GM04504 (cell line): ENCODE data around the gene KCNIP4.

Experiments used
- DNase-seq: peaks from one replicate; pipeline ENCODE4 v3.0.0-alpha.2; 2012; ENCODE audit warnings: low read depth

KCNIP4 gene

DNA sequence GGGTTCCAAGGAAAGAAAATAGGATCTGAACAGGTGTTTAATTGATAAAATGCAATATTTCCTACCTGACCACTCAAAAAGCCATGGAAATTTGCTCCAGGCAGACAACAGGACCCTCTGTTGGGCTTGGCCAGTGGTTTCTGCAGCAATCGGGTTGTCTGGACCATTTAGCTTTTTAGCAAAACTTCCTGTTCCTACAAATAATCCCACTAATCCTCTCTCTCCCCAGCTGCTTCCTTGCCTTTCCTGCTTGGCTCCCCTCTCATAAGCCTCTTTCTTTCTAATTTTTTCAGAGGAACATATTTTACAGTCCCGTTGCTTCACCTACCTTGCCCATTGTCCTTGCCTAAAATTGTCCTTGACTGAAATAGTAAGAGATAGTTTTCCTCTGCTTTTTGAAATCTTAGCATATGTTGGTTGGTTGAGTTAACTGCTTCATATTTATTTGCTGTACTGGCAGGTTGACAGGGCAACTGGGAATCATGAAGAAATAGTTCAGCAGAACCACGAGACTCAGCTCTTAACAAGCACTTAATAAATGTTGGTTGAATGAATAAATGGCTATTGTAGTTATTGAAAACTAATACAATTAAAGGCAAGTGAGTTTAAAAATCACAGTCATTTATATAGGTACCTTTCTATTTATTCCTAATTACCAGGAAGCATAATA lies 259.8 kb downstream of the KCNIP4 start:
- DNase-seq = no peak

DNA sequence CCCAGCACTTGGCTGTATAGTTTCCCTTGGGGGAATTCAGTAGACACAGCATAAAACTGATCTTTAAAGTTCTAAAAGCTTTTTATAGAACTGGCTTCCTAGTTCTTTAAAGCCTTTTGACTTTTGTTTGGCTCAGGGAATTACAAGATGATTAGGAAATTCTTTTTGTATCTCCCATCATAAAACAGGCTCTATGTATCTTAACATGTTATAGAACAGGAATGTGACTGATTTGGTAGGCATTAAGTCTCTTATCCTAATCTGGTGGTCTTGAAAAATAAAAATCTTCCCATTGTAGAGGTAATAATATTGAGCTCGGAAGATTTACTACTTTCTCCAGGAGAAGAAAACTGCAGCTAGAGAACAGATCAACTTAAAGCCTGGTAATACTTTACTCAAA lies 262.7 kb downstream of the KCNIP4 start:
- no peak for DNase-seq

DNA sequence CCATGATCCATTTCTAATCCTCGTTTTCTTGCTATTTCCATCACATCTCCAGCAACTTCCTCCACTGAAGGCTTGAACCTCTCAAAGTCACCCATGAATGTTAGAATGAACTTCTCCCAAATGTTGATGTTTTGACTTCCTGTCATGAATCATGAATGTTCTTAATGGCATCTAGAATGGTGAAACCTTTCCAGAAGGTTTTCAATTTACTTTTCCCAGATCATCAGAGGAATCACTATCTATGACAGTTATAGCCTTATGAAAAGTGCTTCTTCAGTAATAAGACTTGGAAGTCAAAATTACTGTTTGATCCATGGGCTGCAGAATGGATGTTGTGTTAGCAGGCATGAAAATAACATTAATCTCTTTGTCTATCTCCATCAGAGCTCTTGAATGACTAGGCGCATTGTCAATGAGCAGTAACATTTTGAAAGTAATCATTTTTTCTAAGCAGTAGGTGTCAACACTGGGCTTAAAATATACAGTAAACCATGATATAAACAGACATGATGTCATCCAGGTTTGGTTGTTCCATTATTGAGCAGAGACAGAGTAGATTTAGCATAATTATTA lies 268.2 kb downstream of the KCNIP4 start:
- no peak for DNase-seq

DNA sequence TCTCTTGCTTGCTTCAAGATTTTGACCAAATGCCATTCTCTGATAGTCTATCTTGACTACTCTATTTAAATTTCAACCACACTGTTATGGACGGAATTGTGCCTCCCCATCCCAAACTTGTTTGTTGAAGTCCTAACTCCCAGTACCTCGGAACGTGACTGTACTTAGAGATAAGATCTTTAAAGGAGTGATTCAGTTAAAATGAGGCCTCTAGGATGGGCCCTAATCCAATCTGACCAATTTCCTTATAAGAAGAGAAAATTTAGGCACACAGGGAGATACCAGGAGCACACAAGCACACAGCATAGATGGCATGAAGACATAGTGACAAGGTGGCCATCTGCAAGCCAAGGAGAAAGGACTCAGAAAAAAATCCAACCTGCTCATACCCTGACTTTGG lies 269.9 kb downstream of the KCNIP4 start:
- no peak for DNase-seq

DNA sequence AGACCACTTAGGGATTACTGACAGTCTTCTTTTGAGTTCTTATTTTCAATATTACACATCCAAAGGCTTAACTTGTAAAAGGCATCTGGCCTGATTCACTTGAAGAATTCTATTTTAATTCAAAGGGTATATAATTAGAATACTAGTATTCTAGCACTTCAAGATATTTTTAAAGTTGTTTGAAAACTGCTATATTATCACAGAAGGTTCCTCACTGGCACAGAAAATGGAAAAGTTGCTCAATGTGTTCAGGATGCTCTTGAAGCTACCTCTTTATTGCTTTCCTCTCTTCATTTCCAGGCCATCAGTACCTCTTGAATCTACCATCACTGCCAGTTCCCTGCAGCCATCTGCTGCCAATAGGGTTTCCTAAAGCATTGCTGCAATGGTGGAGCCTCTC lies 271.4 kb downstream of the KCNIP4 start:
- no peak for DNase-seq

DNA sequence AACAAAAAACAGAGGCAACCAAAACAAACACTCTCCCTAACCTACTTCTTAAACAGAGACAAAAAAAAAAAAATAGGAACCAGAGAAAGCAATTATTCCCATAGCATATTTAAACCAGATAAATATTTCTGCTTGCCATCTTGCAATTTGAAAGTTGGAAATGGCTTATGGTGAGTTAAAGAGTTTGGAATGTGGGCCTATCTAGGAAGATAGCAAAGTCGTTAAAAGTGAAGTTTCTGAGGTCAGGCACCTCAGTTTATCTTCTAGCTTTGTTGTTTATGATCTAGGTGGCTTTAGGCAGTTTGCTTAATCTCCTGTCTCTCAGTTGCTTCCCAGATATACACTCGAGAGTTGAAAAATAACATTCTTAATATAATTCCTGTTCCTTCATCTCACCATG lies 284.2 kb downstream of the KCNIP4 start:
- DNase-seq = no peak

DNA sequence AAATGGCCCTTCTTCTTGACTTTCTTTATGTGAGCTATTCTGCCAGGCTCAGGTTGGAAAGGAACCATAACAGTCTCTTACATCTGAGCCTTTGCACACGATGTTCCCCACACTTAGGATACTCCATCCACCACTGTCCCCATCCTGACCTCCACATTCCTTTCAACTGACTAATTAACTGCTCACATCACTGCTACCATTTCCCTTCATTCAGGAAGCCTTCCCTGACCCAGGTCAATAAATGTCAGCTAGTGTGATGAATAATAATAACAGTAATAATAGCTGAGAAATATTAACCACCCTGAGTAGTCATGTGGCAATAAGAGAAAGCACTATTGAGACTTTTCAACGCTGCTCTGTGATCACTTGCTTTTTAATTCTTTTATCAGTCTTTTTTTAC lies 291.7 kb downstream of the KCNIP4 start:
- DNase-seq = peak; percentile 1

DNA sequence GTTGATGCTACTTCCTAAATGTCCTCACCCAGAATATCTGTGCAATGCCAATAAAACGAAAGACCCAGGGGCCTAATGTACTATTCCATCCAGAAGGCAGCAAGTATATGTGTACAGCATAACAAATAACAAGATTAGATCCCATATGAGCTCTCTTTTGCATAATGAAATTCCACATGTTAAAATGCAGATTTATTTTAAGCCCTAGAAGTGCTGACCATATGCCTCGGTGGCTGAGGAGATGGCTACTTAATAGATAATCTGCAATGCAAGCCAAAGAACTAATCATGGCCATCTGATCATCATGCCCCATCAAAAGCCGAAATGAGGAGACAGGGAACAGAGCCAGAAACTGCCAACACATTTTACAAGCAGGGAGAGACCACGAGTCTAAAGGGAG lies 293.5 kb downstream of the KCNIP4 start:
- no peak for DNase-seq

DNA sequence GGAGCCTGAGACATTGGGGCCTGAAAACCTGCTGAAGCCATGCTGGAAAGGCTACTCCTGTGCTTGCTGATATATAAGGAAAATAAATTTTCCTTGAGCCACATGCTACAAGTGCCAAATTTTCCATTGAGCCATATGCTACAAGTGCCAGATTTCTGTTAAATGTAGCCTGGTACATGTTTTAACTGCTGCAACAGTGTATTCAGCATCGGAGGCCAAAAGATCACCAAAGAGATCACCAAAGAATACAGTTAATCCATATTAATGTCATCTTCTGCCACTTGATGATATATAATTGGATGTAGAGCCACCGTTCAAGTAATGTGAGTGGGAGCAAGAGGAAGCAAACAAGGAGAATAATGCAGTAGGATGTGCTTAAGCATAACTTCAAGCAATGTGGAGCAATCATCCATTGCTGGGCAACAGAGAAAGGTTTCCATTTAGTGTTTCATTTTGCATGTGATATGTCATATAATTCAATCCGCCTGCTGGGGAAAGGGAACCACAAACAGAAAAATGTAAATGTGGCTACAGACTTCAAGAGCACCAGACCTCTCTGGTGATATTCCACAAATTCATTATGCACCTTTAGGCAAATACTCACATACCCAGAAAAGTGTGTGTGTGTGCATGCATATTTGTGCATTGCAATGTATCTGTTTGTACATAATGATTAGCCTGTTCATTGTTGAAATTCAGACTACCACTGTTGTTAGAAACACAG lies 295.9 kb downstream of the KCNIP4 start:
- no peak for DNase-seq

DNA sequence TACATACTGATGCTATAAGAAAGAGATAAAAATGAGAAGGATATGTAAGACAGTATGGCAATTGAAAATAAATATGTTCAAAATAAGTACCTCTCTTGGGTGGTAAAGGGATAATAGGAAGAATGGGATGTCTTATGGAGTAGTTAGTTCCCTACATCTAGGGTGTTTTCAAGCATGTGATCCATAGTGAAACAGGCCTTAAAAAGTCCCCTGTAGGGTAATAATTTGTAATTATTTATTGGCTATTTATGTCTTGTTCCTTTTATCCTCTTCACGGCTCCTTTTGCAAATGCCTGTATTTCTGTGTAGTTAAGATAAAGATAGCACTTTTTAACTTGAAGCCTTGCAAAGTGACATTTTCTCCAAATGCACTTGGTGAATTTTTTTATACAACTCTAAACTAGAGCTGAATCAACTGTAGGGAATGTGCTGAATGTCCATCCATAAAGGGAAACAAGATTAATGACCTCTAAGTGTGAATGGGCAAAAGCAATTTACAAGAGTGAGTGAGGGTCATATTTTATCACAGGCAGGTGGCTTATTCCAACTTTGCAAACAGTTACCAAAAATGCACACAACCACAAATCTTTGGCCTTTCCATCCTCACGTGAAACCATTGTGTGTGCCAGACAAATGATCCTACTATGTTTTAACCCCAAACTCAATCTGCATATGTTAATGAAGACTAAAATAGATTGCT lies 299.0 kb downstream of the KCNIP4 start:
- no peak for DNase-seq

DNA sequence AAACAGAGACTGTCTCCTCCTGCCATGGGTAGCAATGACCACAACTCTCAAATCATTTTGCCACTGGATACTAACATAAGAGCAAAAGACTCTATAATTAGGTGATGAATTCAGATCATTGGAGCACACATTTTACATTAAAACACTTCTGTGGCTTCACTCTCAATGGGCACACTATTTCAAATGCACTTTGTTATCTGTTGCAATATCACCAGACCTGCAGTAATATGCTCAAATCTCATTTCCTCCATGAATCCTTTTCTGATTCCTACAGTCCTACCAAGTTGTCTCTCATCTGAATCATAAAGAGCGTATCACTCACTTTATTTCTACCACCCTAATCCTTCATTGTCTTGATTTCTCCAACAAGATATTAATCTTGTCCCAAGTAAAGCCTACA lies 302.8 kb downstream of the KCNIP4 start:
- DNase-seq = no peak

DNA sequence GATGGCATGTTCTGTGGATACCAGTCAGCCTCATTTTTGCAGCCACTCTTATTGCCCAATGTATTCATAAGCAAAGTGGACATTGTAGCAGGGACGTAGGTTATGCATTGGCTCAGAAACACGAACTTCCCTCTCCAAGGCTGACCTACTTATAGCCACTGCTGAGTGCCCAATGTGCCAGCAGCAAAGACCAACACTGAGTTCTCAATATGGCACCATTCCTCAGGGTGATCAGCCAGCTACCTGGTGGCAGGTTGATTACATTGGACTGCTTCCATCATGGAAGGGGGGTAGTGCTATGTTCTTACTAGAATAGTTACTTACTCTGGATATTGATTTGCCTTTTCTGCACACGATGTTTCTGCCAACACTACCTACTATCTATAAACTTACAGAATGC lies 306.9 kb downstream of the KCNIP4 start:
- DNase-seq = no peak

DNA sequence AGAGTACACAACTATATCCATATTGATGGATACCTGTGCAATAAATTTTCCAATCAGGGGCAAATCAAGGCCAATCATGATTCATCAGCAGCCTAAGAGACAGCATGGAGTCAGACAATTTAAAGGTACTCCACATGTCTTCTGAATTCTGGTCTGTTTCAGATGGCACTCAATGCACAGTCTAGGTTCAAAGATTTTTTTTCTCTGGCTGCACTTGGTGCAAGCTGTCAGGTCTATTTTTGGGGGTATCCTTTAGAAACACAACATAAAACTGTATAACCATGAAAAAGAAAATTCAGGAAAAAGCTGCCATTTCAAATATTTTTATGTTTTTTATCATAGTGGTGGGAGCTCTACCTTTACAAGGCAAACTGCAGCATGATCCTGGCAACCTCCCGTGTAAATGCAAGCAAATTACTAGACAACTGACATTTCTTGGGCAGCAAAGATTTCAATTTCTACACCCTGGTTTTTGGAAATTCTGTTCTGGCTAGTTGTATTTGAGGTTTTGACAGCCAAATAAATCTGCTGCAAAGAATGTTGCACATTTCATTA lies 310.3 kb downstream of the KCNIP4 start:
- DNase-seq = no peak

DNA sequence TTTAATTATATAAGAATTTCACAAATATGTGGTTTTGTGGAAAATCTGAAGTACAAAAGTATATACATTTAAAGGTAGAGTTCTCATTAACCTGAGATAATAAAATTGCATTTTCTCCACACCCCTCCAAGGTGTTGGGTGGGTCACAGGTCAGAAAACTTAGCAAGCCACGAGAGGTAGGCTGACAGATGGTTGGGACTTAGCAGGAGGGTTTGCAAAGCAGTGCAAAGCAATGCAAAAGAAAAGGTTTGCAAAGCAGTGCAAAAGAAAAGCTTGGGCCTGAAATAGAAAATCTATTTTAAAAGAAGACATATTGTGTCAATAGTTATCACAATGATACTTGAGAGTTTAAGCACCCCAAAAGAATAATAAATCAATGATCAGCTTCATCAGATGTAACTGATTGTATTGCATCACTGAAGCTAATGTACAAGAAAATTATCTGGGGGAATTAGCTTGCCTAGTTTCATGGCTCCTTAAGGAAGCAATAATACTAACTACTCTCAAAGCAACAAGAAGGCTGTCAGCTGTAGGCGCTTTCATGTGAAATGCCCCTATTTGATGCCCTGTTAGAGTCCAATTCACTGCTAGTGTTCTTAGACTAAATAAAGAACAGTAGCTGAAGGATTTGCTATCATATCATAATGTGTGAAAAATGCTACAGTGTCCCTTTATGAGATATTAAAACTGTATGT lies 319.5 kb downstream of the KCNIP4 start:
- no peak for DNase-seq

DNA sequence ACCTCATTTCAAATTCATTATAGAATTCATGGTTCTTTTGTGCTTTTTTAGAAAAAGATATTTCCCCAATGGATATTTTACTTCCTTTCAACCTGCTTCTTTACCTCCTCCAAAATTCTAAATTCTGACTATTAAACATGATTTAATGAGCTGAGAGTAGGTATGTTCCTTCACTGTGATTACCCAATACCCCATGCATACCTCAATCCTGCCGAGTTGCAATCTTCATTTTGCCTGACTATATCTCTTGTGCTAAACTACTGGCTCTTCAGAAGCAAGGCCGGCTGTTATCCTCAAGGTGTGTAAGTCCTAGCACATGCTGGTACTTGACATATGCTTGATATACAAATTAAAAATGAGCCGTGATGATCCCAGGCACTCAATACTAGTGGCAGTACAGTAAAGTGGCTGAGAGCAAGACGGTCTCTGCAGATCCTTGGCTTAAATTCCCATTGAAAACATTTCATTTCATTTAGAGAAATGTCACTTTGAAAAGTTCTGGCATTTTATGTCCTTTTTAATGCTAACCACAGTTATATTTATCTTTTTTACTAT lies 320.4 kb downstream of the KCNIP4 start:
- DNase-seq = no peak

DNA sequence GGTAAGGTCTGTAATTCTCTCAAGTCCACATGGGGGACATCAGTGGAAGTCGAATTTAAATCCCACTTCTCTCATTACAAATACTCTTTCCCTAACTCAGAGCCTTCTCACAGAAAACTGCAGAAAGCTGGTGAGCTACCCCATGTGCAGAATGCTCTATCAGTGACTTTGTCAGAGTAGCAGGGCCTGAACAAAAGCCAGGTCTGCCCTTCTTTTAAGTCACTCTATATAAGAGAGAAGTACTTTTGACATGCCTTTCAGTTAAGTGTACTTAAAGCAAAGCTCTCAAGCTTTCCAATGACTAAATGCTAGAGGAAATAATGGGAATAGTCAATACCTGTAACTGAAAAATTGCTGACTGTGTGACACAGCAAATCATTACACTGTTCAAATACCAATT lies 323.1 kb downstream of the KCNIP4 start:
- DNase-seq = no peak

DNA sequence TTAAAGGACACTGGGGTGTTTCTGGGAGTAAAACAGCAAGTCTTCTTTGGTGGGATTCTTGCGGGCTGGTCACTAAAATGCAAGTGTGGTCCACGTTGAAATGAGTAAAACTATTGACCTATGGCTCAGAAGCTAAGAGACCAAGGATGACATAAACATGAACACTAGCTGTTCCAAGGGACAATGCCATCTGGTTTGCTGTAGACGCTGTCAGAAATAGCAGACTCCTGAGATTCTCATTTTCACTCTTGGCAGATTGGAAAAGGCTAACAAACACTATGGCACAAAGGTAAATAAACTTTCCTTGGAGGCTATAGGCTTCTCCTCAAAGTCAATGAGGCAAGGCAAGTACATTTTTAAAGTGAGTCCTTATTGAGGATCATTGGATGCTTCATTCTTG lies 343.6 kb downstream of the KCNIP4 start:
- no peak for DNase-seq

DNA sequence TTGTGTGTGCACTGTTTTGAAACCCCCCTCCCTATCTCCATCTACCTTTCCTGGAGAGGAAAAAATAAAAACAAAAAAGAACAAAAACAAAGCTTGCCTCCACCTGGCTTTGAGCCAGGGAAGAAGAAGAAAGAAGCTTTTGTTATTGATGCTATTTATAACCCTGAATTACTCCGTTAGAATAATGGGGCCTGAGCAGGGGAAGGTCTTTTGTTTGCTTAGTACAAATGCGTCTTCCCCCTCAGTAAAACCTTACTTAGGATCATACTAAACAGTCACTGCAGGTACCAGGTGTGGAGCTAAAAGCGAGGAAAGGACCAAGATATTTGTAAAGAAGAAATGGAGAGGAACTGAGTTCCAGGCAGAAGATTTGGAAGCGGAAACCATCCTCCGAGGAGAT lies 352.1 kb downstream of the KCNIP4 start:
- DNase-seq = no peak

DNA sequence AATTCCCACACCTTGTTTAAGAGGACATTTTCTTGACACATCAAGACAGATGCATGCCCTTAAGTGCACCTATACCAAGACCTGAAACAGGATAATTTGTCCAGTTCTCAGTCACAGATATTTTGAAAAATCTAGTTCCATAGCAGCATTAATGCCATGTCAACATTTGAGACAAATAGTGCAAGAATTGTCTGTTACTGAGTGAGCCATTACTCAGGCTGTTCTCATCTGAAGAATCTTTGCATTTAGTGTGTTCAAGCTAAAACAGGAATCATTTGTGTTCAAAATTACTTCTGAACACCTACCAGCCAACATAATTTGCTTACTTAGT lies 354.9 kb downstream of the KCNIP4 start:
- no peak for DNase-seq

DNA sequence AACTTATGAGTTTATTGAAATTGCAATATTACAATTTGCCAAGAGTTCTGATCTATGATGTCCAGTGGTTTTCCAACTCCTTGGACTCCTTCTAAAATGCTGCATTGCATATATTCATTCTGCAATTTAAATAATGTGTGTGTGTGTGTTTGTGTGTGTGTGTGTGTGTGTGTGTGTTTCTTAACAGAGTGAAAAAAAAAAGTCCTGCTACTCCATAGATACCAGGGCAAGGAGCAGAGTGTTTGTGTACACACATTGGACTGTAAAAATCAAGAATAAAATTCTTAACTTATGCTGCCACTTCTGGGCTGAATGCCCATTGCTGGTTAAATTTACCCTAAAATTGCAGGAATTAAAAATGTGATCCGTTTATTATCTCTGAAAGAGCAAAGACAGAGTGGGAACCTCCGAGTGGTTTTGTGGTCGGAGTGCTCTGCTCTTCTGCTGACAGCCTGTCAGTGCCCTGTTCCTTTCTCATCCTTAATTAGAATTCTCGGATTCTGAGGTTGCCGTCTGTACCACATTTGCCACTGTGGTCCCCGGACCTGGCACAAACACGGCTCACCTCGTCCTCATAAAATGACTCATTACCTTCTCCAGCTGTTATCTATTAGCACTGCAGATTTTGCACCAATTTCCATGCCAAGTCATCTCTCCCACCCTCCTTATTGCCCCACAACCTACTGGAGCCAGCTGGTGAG lies 355.5 kb downstream of the KCNIP4 start:
- DNase-seq = no peak

DNA sequence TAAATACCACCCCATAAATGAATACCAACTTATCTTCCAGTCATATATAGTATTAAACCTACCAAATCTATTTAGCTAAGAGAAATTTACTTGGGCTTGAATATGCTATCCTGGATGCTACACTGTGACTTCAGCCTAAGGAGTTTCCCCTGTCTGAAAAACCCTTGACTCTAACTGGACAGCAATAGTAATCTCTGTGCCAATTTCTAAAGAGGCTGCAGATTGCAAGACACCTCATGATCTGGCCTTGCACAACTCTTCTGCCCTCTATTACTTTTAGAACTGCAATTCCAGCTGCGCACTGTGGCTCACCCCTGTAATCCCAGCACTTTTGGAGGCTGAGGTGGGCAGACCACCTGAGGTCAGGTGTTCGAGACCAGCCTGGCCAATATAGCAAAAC lies 371.5 kb downstream of the KCNIP4 start:
- DNase-seq = no peak
